ENCODE data around the gene ARSK.
A peak's percentile ranks its signal among the peaks of the same experiment; 100 is the strongest.

ARSK gene

DNA sequence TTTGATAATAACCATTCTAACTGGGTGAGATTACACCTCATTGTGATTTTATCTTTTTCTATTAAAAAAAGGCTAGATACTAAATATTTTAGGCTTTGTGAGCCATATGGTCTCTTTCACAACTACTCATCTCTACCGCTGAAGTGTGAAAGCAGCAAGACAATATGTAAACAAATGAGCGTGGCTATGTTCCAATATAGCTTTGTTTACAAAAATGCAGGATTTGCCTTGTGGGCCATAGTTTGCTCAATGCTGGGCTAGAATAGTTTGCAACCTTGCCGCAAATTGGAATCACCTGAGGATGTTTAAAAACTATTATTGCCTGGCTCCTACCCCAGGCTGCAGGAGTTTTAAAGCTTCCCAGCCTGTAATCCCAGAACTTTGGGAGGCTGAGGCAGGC is 54.8 kb downstream of the ARSK start:
- TF ChIP-seq CTCF (IDR thresholded peaks at IDR 0.05; ENCODE audit: insufficient read depth, low read length, poor library complexity, severe bottlenecking) = no peak
- Histone ChIP-seq H3K27me3 (replicated peaks; ENCODE audit: control insufficient read depth, insufficient read depth, low read length) (no peaks in the 10 kb centered on the region), H3K36me3 (ENCODE audit: control insufficient read depth, insufficient read depth, low read length) (no peaks in the 10 kb centered on the region), H3K4me3 (replicated peaks; ENCODE audit: low read depth, low read length) (no peak overlapping the region)
- DNase-seq (ENCODE audit: extremely low read depth, insufficient read length) = no peak

DNA sequence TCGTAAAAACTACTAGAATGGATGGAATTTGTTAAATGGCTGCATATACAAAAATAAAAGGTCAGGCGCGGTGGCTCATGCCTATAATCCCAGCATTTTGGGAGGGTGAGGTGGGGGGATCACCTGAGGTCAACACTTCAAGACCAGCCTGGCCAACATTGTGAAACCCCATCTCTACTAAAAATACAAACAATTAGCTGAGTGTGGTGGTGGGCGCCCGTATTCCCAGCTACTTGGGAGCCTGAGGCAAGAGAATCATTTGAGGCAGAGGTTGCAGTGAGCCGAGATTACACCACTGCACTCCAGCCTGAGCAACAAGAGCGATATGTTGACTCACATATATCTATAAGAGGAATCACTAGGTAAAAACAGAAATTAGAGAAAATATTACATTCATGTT is 55.6 kb downstream of the ARSK start:
- H3K27me3 ChIP-seq (replicated peaks; ENCODE audit: control insufficient read depth, insufficient read depth, low read length) = no peaks in the 10 kb centered on the region
- no peaks in the 10 kb centered on the region for H3K36me3 ChIP-seq (ENCODE audit: control insufficient read depth, insufficient read depth, low read length)
- H3K4me3 ChIP-seq (replicated peaks; ENCODE audit: low read depth, low read length) = no peak overlapping the region
- no peak for DNase-seq (ENCODE audit: extremely low read depth, insufficient read length)
- no peak for TF ChIP-seq CTCF (IDR thresholded peaks at IDR 0.05; ENCODE audit: insufficient read depth, low read length, poor library complexity, severe bottlenecking)

DNA sequence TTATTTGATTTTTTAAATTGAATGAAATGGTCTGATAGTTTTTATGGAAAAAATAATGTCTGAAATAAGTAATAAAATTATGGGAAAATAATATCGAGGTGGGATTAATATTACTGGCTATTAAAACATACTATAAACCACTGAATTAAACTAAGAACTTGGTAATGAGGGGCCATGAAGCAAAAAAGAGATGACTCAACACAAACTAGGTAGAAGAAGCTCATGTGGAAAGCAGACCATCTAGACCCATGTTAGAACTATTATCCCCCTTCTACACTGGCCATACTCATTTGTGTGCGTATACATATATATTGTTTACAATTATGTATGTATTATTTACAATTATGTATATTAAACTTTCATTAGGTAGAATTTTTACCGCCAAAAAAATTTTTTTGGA is 56.5 kb downstream of the ARSK start:
- no peak for DNase-seq (ENCODE audit: extremely low read depth, insufficient read length)
- no peak overlapping the region for H3K4me3 ChIP-seq (replicated peaks; ENCODE audit: low read depth, low read length)
- H3K36me3 ChIP-seq (ENCODE audit: control insufficient read depth, insufficient read depth, low read length) = no peaks in the 10 kb centered on the region
- H3K27me3 ChIP-seq (replicated peaks; ENCODE audit: control insufficient read depth, insufficient read depth, low read length) = no peaks in the 10 kb centered on the region
- no peak for TF ChIP-seq CTCF (IDR thresholded peaks at IDR 0.05; ENCODE audit: insufficient read depth, low read length, poor library complexity, severe bottlenecking)

GRCh38 chr5:95613514-95613913 is 58.6 kb downstream of the ARSK start:
- Histone ChIP-seq H3K4me3 (replicated peaks; ENCODE audit: low read depth, low read length) (no peak overlapping the region), H3K27me3 (replicated peaks; ENCODE audit: control insufficient read depth, insufficient read depth, low read length) (no peaks in the 10 kb centered on the region), H3K36me3 (ENCODE audit: control insufficient read depth, insufficient read depth, low read length) (no peaks in the 10 kb centered on the region)
- TF ChIP-seq CTCF (IDR thresholded peaks at IDR 0.05; ENCODE audit: insufficient read depth, low read length, poor library complexity, severe bottlenecking) = no peak
- DNase-seq (ENCODE audit: extremely low read depth, insufficient read length) = no peak

- H3K36me3 ChIP-seq (ENCODE audit: control insufficient read depth, insufficient read depth, low read length) = no peaks in the 10 kb centered on the region
- TF ChIP-seq CTCF (IDR thresholded peaks at IDR 0.05; ENCODE audit: insufficient read depth, low read length, poor library complexity, severe bottlenecking) = no peak
- no peak overlapping the region for H3K4me3 ChIP-seq (replicated peaks; ENCODE audit: low read depth, low read length)
- H3K27me3 ChIP-seq (replicated peaks; ENCODE audit: control insufficient read depth, insufficient read depth, low read length) = no peaks in the 10 kb centered on the region
- DNase-seq (ENCODE audit: extremely low read depth, insufficient read length) = peak; percentile 21
These were observed 60.2 kb downstream of the ARSK start for GRCh38 chr5:95615164-95615467.

GRCh38 chr5:95617057-95617456 is 62.2 kb downstream of the ARSK start:
- Histone ChIP-seq H3K4me3 (replicated peaks; ENCODE audit: low read depth, low read length) (no peak overlapping the region), H3K27me3 (replicated peaks; ENCODE audit: control insufficient read depth, insufficient read depth, low read length) (no peaks in the 10 kb centered on the region), H3K36me3 (ENCODE audit: control insufficient read depth, insufficient read depth, low read length) (no peaks in the 10 kb centered on the region)
- no peak for DNase-seq (ENCODE audit: extremely low read depth, insufficient read length)
- TF ChIP-seq CTCF (IDR thresholded peaks at IDR 0.05; ENCODE audit: insufficient read depth, low read length, poor library complexity, severe bottlenecking) = no peak

Measured in GM06990 (cell line).